C4-2B (cell line): ENCODE results near the gene MRPL4.

ENCODE experiments used
- CTCF ChIP-seq: fragments of 450-650 bp; conservative IDR thresholded peaks from 2 replicates; pipeline ENCODE4 v1.5.1; 2017; ENCODE audit warnings: mild to moderate bottlenecking
- ZFX ChIP-seq: fragments of 450-650 bp; IDR thresholded peaks from 2 replicates; pipeline ENCODE4 v1.6.1; 2017

DNA sequence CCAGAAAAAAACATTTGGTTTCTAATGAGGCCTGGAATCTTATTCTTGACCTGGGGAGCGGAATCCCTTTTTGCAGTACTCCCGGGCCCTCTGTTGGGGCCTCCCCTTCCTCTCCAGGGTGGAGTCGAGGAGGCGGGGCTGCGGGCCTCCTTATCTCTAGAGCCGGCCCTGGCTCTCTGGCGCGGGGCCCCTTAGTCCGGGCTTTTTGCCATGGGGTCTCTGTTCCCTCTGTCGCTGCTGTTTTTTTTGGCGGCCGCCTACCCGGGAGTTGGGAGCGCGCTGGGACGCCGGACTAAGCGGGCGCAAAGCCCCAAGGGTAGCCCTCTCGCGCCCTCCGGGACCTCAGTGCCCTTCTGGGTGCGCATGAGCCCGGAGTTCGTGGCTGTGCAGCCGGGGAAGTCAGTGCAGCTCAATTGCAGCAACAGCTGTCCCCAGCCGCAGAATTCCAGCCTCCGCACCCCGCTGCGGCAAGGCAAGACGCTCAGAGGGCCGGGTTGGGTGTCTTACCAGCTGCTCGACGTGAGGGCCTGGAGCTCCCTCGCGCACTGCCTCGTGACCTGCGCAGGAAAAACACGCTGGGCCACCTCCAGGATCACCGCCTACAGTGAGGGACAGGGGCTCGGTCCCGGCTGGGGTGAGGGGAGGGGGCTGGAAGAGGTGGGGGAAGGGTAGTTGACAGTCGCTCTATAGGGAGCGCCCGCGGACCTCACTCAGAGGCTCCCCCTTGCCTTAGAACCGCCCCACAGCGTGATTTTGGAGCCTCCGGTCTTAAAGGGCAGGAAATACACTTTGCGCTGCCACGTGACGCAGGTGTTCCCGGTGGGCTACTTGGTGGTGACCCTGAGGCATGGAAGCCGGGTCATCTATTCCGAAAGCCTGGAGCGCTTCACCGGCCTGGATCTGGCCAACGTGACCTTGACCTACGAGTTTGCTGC, 35.1 kb downstream of the MRPL4 start, which contains the start of gene ICAM4:
- TF ChIP-seq CTCF = no peak
- no peak for TF ChIP-seq ZFX
